Transverse colon (tissue), 4 donors: ENCODE data around the gene ALKBH8. TPM values are rescaled to one million over a fixed set of nuclear protein-coding genes. Genes with fewer than 3 reads are reported as not detected.

Source experiments
- DNase-seq: peaks from one replicate; pipeline ENCODE4 v3.0.0-alpha.2; 2019
- H3K27ac ChIP-seq, 4 donors: fragments of 200-600 bp; sonication (generic); 2 replicates each; pipeline ENCODE4 v1.5.1; 2016 to 2018; ENCODE audit warnings: inconsistent platforms in 4 of 4
- H3K27me3 ChIP-seq: fragments of 200-600 bp; sonication (generic); 2 replicates; pipeline ENCODE4 v1.5.1; 2017; ENCODE audit warnings: inconsistent platforms
- H3K36me3 ChIP-seq, 4 donors: fragments of 200-600 bp; sonication (generic); 2 replicates each; pipeline ENCODE4 v1.5.1; 2017 to 2019; ENCODE audit warnings: inconsistent platforms in 4 of 4
- H3K4me1 ChIP-seq, 4 donors: fragments of 200-600 bp; sonication (generic); 2 replicates each; pipeline ENCODE4 v1.5.1; 2017 to 2020; ENCODE audit warnings: inconsistent platforms in 4 of 4
- H3K4me3 ChIP-seq, 4 donors: fragments of 200-600 bp; sonication (generic); 1 replicate in 1 of 4; 2 replicates in 3 of 4; pipeline versions ENCODE4 v1.5.1 to v1.6.1; 2017 to 2019; ENCODE audit warnings: inconsistent platforms in 4 of 4
- H3K9me3 ChIP-seq, 2 donors: fragments of 200-600 bp; sonication (generic); 2 replicates each; pipeline ENCODE4 v1.5.1; 2017 to 2019; ENCODE audit warnings: inconsistent platforms in 2 of 2
- CTCF ChIP-seq, 5 experiments: fragments of 200-600 bp in 3 of 5; fragments of 450-650 bp in 2 of 5; sonication (generic) in 3 of 5; IDR thresholded peaks; 1 replicate in 2 of 5; 2 replicates in 3 of 5; pipeline ENCODE4 v1.5.1; 2016 to 2017; ENCODE audit warnings: antibody characterized with exemption in 5 of 5, inconsistent platforms in 3 of 5, mild to moderate bottlenecking in 2 of 5, moderate library complexity in 1 of 5
- EP300 ChIP-seq: sonication (generic); formaldehyde crosslinking; IDR thresholded peaks from one replicate; pipeline ENCODE4 v1.6.1; 2017; ENCODE audit warnings: antibody characterized with exemption, low read depth
- POLR2A ChIP-seq: fragments of 450-650 bp; IDR thresholded peaks from one replicate; pipeline ENCODE4 v1.6.1; 2016; ENCODE audit warnings: antibody characterized with exemption, mild to moderate bottlenecking, moderate library complexity
- POLR2AphosphoS5 ChIP-seq, 3 donors: sonication (generic); formaldehyde crosslinking; IDR thresholded peaks; one replicate each; pipeline ENCODE4 v1.6.1; 2016; ENCODE audit warnings: antibody characterized with exemption in 3 of 3
- WGBS, 2 donors: methylation state at CpG; one replicate each; pipeline ENCODE4 v1.1.5; 2018; ENCODE audit warnings: low coverage in 1 of 2; 5-methylcytosine and 5-hydroxymethylcytosine counted together
- in situ Hi-C, 4 donors: fragments of 200-750 bp; cut with MboI; loops; one replicate each; pipeline versions ENCODE4 v1.15.0 to v1.15.1; 2017; ENCODE audit warnings: low sequenced_read_pairs in 3 of 4, low pct_ligation_motif_present in 1 of 4, low pct_unique_long_range_greater_than_20kb in 1 of 4
- intact Hi-C: fragments of 100-400 bp; cut with DNase I; formaldehyde crosslinking; loops from one replicate; pipeline ENCODE4 v1.15.1; 2023; ENCODE audit warnings: low total_unique reads
- total RNA-seq, 4 donors: library from RNA; depleted of rRNA; stranded (reverse); fragments of >200 nt; gene quantifications; one replicate each; pipeline ENCODE4 v1.1.0, GENCODE V29; 2016

ALKBH8 gene
- total RNA-seq, 4 donors from 2014 or later: 0.60 to 5.6 (median 3.9) TPM

- intact Hi-C loops (no loop called here), in situ Hi-C loops (loop anchor here in 2 of 4 donors (25.0 kb wide), 1 partner anchor 93 kb away; no protein-coding TSS in a partner anchor)
- H3K9me3 ChIP-seq: no peaks in the 10 kb centered on the region
- peaks cover 71% of the 10 kb centered on the region for H3K27me3 ChIP-seq
- no peaks in the 10 kb centered on the region for H3K36me3 ChIP-seq
- 25 to 43% methylated on average over 4 of the region's 4 CpGs for WGBS, 2 donors
- peaks cover 3 to 19% (median 15%) of the 10 kb centered on the region in 4 donors for H3K4me1 ChIP-seq
- no peak overlapping the region for H3K27ac ChIP-seq
- DNase-seq: no peak
- TF ChIP-seq EP300 (no peak), POLR2AphosphoS5 (IDR thresholded peaks at IDR 0.05) (no peak), CTCF (IDR thresholded peaks at IDR 0.05) (no peak), POLR2A (no peak)
- no peak overlapping the region for H3K4me3 ChIP-seq
Measured at GRCh38 chr11:107593951-107594350, 28.4 kb upstream of the ALKBH8 start.

- Histone ChIP-seq H3K4me3 (no peak overlapping the region), H3K27me3 (peaks cover 82% of the 10 kb centered on the region), H3K4me1 (peaks cover 3 to 19% (median 15%) of the 10 kb centered on the region in 4 donors), H3K36me3 (no peaks in the 10 kb centered on the region), H3K9me3 (no peaks in the 10 kb centered on the region), H3K27ac (no peak overlapping the region)
- in situ Hi-C loops (loop anchor here in 2 of 4 donors (25.0 kb wide), 1 partner anchor 94 kb away; no protein-coding TSS in a partner anchor), intact Hi-C loops (no loop called here)
- 49% methylated on average over 4 to 5 of the region's 5 CpGs for WGBS, 2 donors
- DNase-seq: no peak
- TF ChIP-seq EP300: no peak
- TF ChIP-seq POLR2AphosphoS5 (IDR thresholded peaks at IDR 0.05): no peak
- TF ChIP-seq POLR2A: no peak
- no peak for TF ChIP-seq CTCF (IDR thresholded peaks at IDR 0.05)
Measured at GRCh38 chr11:107592813-107593212, 27.3 kb upstream of the ALKBH8 start.

- no peak overlapping the region for H3K27ac ChIP-seq
- no peaks in the 10 kb centered on the region for H3K9me3 ChIP-seq
- in situ Hi-C loops: loop anchor here in 2 of 4 donors (25.0 kb wide), 1 partner anchor 95 kb away; no protein-coding TSS in a partner anchor
- peak overlapping the region in 1 of 4 donors; percentile 68 for H3K4me3 ChIP-seq
- no peak for DNase-seq
- H3K27me3 ChIP-seq: peaks cover 81% of the 10 kb centered on the region
- TF ChIP-seq CTCF (IDR thresholded peaks at IDR 0.05) (no peak), POLR2AphosphoS5 (IDR thresholded peaks at IDR 0.05) (no peak), EP300 (no peak), POLR2A (no peak)
- WGBS, 2 donors: 19% methylated on average over 6 of the region's 6 CpGs; no CpG with 5 or more reads in 1 of the 2 donors
- peaks cover 3 to 19% (median 15%) of the 10 kb centered on the region in 4 donors for H3K4me1 ChIP-seq
- intact Hi-C loops: no loop called here
- H3K36me3 ChIP-seq: no peaks in the 10 kb centered on the region
Measured at GRCh38 chr11:107592231-107592590, 26.7 kb upstream of the ALKBH8 start.

GRCh38 chr11:107591378-107592230, 26.1 kb upstream of the ALKBH8 start:
- DNase-seq: no peak
- intact Hi-C loops: no loop called here
- Histone ChIP-seq H3K36me3 (no peaks in the 10 kb centered on the region), H3K27me3 (peaks cover 83% of the 10 kb centered on the region), H3K4me3 (peak overlapping the region; percentile 27 to 68 (median 46)), H3K27ac (no peak overlapping the region), H3K4me1 (peaks cover 3 to 19% (median 15%) of the 10 kb centered on the region in 4 donors), H3K9me3 (no peaks in the 10 kb centered on the region)
- TF ChIP-seq POLR2AphosphoS5 (IDR thresholded peaks at IDR 0.05) (no peak), POLR2A (no peak), EP300 (no peak), CTCF (IDR thresholded peaks at IDR 0.05) (no peak)
- WGBS, 2 donors: 2 to 5% methylated on average over 6 to 47 of the region's 49 CpGs
- in situ Hi-C loops: loop anchor here in 2 of 4 donors (25.0 kb wide), 1 partner anchor 96 kb away; no protein-coding TSS in a partner anchor
